HG02970 (cell line): ENCODE results near the gene ARHGEF4.

Experiments
- ATAC-seq: cut with Tn5 transposase; IDR thresholded peaks from one replicate; pipeline ENCODE4 v1.9.1; 2021; ENCODE audit warnings: mild to moderate bottlenecking, moderate library complexity, moderate number of reproducible peaks; ENCODE audit not compliant: unreplicated experiment, low FRiP score

Gene ARHGEF4

GRCh38 chr2:130912471-130912870 lies 75.8 kb downstream of the ARHGEF4 start:
- ATAC-seq = no peak

- no peak for ATAC-seq
Measured at GRCh38 chr2:130913891-130914290, 77.2 kb downstream of the ARHGEF4 start.

GRCh38 chr2:130915149-130915548 lies 78.4 kb downstream of the ARHGEF4 start:
- ATAC-seq = no peak

GRCh38 chr2:130915595-130916437 lies 79.1 kb downstream of the ARHGEF4 start:
- ATAC-seq = no peak

- no peak for ATAC-seq
Measured at GRCh38 chr2:130916438-130916705, 79.7 kb downstream of the ARHGEF4 start.

- ATAC-seq = no peak
Measured at GRCh38 chr2:130917006-130917688, 80.4 kb downstream of the ARHGEF4 start.

GRCh38 chr2:130918393-130918792 lies 81.7 kb downstream of the ARHGEF4 start:
- no peak for ATAC-seq

- no peak for ATAC-seq
Measured at GRCh38 chr2:130920415-130921163, 83.9 kb downstream of the ARHGEF4 start.

- ATAC-seq = no peak
Measured at GRCh38 chr2:130921164-130921476, 84.4 kb downstream of the ARHGEF4 start.

GRCh38 chr2:130922417-130922816 lies 85.7 kb downstream of the ARHGEF4 start:
- no peak for ATAC-seq

GRCh38 chr2:130928385-130928784 lies 91.7 kb downstream of the ARHGEF4 start:
- ATAC-seq = no peak

GRCh38 chr2:130930740-130931659 lies 94.3 kb downstream of the ARHGEF4 start:
- no peak for ATAC-seq

- no peak for ATAC-seq
Measured at GRCh38 chr2:130933501-130933900, 96.8 kb downstream of the ARHGEF4 start.

GRCh38 chr2:130936451-130936850 lies 99.7 kb downstream of the ARHGEF4 start:
- no peak for ATAC-seq

GRCh38 chr2:130947967-130948366 lies 111.3 kb downstream of the ARHGEF4 start:
- ATAC-seq = no peak

- ATAC-seq = no peak
Measured at GRCh38 chr2:130949954-130950353, 113.2 kb downstream of the ARHGEF4 start.

GRCh38 chr2:130951018-130951417 lies 114.3 kb downstream of the ARHGEF4 start:
- ATAC-seq = no peak

GRCh38 chr2:130954873-130955272 lies 118.2 kb downstream of the ARHGEF4 start:
- ATAC-seq = no peak

- no peak for ATAC-seq
Measured at GRCh38 chr2:130957915-130958314, 121.2 kb downstream of the ARHGEF4 start.

- ATAC-seq = no peak
Measured at GRCh38 chr2:130963196-130963848, 126.6 kb downstream of the ARHGEF4 start.
